ENCODE measurements around the gene CCDC122. TPM values are rescaled to one million over a fixed set of nuclear protein-coding genes. Genes with fewer than 3 reads are reported as not detected.

Gene CCDC122
- total RNA-seq, 1 donor from 2014 or later, result 13.1 TPM

- no peak overlapping the region for H3K27ac Mint-ChIP-seq
- H3K36me3 Mint-ChIP-seq, result no peaks in the 10 kb centered on the region
- no peaks in the 10 kb centered on the region for H3K9me3 Mint-ChIP-seq
- H3K4me1 Mint-ChIP-seq (ENCODE audit: unreplicated experiment), result peaks cover 4% of the 10 kb centered on the region
- TF ChIP-seq CTCF (conservative IDR thresholded peaks at IDR 0.05), result no peak
- H3K27me3 Mint-ChIP-seq, result peaks cover 6% of the 10 kb centered on the region
- H3K4me3 Mint-ChIP-seq, result no peak overlapping the region
- DNase-seq (ENCODE audit: extremely low spot score, unreplicated experiment), result no peak
Measured at GRCh38 chr13:43794416-43794815, 85.1 kb downstream of the CCDC122 start.

GRCh38 chr13:43792076-43792881 lies 87.3 kb downstream of the CCDC122 start:
- H3K36me3 Mint-ChIP-seq, result no peaks in the 10 kb centered on the region
- H3K9me3 Mint-ChIP-seq, result no peaks in the 10 kb centered on the region
- H3K4me3 Mint-ChIP-seq, result no peak overlapping the region
- no peak for TF ChIP-seq CTCF (conservative IDR thresholded peaks at IDR 0.05)
- H3K4me1 Mint-ChIP-seq (ENCODE audit: unreplicated experiment), result peaks cover 12% of the 10 kb centered on the region
- peaks cover 15% of the 10 kb centered on the region for H3K27me3 Mint-ChIP-seq
- no peak for DNase-seq (ENCODE audit: extremely low spot score, unreplicated experiment)
- H3K27ac Mint-ChIP-seq, result no peak overlapping the region

GRCh38 chr13:43787997-43788396 lies 91.5 kb downstream of the CCDC122 start:
- no peak for DNase-seq (ENCODE audit: extremely low spot score, unreplicated experiment)
- Mint-ChIP-seq H3K9me3 (no peaks in the 10 kb centered on the region), H3K36me3 (no peaks in the 10 kb centered on the region), H3K4me3 (peak overlapping the region; percentile 95), H3K27ac (peak overlapping the region; percentile 67), H3K27me3 (peaks cover 17% of the 10 kb centered on the region), H3K4me1 (ENCODE audit: unreplicated experiment) (peaks cover 18% of the 10 kb centered on the region)
- peak; percentile 73 for TF ChIP-seq CTCF (conservative IDR thresholded peaks at IDR 0.05)

GRCh38 chr13:43787518-43787891 lies 92.0 kb downstream of the CCDC122 start:
- peak overlapping the region; percentile 95 for H3K4me3 Mint-ChIP-seq
- H3K9me3 Mint-ChIP-seq, result no peaks in the 10 kb centered on the region
- H3K4me1 Mint-ChIP-seq (ENCODE audit: unreplicated experiment), result peaks cover 14% of the 10 kb centered on the region
- H3K27ac Mint-ChIP-seq, result peak overlapping the region; percentile 67
- no peak for DNase-seq (ENCODE audit: extremely low spot score, unreplicated experiment)
- peaks cover 17% of the 10 kb centered on the region for H3K27me3 Mint-ChIP-seq
- H3K36me3 Mint-ChIP-seq, result no peaks in the 10 kb centered on the region
- TF ChIP-seq CTCF (conservative IDR thresholded peaks at IDR 0.05), result no peak

GRCh38 chr13:43786766-43787517 lies 92.6 kb downstream of the CCDC122 start, which contains the start of gene ENOX1:
TSS of gene ENOX1 (minus strand) at chr13:43786972.
- H3K4me1 Mint-ChIP-seq (ENCODE audit: unreplicated experiment), result peaks cover 14% of the 10 kb centered on the region
- H3K9me3 Mint-ChIP-seq, result no peaks in the 10 kb centered on the region
- H3K4me3 Mint-ChIP-seq, result peak within 1 kb of the TSS; percentile 95
- peaks cover 17% of the 10 kb centered on the region for H3K27me3 Mint-ChIP-seq
- TF ChIP-seq CTCF (conservative IDR thresholded peaks at IDR 0.05), result peak; percentile 29
- DNase-seq (ENCODE audit: extremely low spot score, unreplicated experiment), result peak; percentile 77
- H3K27ac Mint-ChIP-seq, result peak within 1 kb of the TSS; percentile 67
- no peaks in the 10 kb centered on the region for H3K36me3 Mint-ChIP-seq
